K562 (cell line): ENCODE data around the gene NHS.

ENCODE experiments used
- EZH2 ChIP-seq: IDR thresholded peaks from 2 replicates; pipeline ENCODE4 v1.6.1; 2012; ENCODE audit warnings: low read depth, mild to moderate bottlenecking, inconsistent platforms, low read length, borderline replicate concordance
- FOSL1 ChIP-seq: fragments of 200-800 bp; sonication (Bioruptor generic); conservative IDR thresholded peaks from 2 replicates; pipeline ENCODE4 v1.6.1; 2016; ENCODE audit warnings: missing genetic modification characterization, missing compliant biosample characterization
- KLF1 ChIP-seq: fragments of 450-650 bp; IDR thresholded peaks from 2 replicates; pipeline ENCODE4 v1.6.1; 2016; ENCODE audit warnings: missing genetic modification characterization, missing compliant biosample characterization
- MTA2 ChIP-seq: fragments of 450-650 bp; IDR thresholded peaks from 2 replicates; pipeline ENCODE4 v1.6.1; 2016; ENCODE audit warnings: low read depth
- NRF1 ChIP-seq, 2 experiments: fragments of 450-650 bp; IDR thresholded peaks in 1 of 2; conservative IDR thresholded peaks in 1 of 2; 2 replicates each; pipeline ENCODE4 v1.6.1; 2014; ENCODE audit warnings: mild to moderate bottlenecking in 2 of 2
- SNRNP70 ChIP-seq: fragments of 200-400 bp; formaldehyde crosslinking; optimal IDR thresholded peaks from 2 replicates; pipeline ENCODE3; 2017; ENCODE audit warnings: low read depth, low read length
- TF ChIP-seq, protein P1 (sequence below): sonication (generic); formaldehyde crosslinking; IDR thresholded peaks from 2 replicates; pipeline ENCODE4 v1.9.0; 2022; ENCODE audit warnings: mild to moderate bottlenecking, missing genetic modification reagents
- TF ChIP-seq, protein P2 (sequence below): sonication (generic); formaldehyde crosslinking; IDR thresholded peaks from 2 replicates; pipeline ENCODE4 v1.8.0; 2022; ENCODE audit warnings: mild to moderate bottlenecking, missing genetic modification reagents, borderline replicate concordance
- TF ChIP-seq, protein P3 (sequence below): fragments of 250-450 bp; sonication (Bioruptor Pico); IDR thresholded peaks from 2 replicates; pipeline ENCODE4 v1.5.0; 2020; ENCODE audit warnings: mild to moderate bottlenecking, borderline replicate concordance
- TF ChIP-seq, protein P4 (sequence below): sonication (generic); formaldehyde crosslinking; IDR thresholded peaks from 2 replicates; pipeline ENCODE4 v1.4.0; 2020; ENCODE audit warnings: mild to moderate bottlenecking, missing genetic modification reagents
- TF ChIP-seq, protein P5 (sequence below), 3 experiments: IDR thresholded peaks in 2 of 3; conservative IDR thresholded peaks in 1 of 3; 2 replicates each; pipeline ENCODE4 v1.5.1; 2011 to 2012; ENCODE audit warnings: low read length in 3 of 3, mild to moderate bottlenecking in 3 of 3, control low read depth in 2 of 3, improper control_type of control experiment in 1 of 3, inconsistent platforms in 1 of 3, low read depth in 1 of 3, mixed read lengths in 1 of 3, moderate library complexity in 1 of 3; ENCODE audit not compliant: insufficient read depth in 2 of 3

DNA sequence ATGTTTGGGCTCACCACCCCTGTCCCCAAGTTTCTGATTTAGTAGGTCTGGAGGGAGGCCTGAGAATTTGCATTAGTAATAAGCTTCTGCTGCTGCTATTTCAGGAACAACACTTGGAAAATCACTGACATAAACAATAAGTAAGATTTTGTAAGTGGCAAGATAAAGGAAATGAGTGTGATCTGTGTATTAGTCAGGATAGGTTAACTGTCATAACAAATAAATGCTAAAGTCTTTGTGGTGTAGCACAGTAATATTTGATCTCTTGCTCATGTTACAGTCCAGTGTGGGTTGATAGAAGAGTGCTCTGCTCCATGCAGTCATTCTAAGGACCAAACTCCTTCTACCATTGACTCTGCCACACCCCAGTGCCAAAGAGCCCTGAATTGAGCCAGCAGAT, 67.0 kb downstream of the NHS start:
- TF ChIP-seq FOSL1 (tag): no peak
- TF ChIP-seq, protein P1, sequence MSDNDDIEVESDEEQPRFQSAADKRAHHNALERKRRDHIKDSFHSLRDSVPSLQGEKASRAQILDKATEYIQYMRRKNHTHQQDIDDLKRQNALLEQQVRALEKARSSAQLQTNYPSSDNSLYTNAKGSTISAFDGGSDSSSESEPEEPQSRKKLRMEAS: no peak
- no peak for TF ChIP-seq EZH2
- TF ChIP-seq, protein P2, sequence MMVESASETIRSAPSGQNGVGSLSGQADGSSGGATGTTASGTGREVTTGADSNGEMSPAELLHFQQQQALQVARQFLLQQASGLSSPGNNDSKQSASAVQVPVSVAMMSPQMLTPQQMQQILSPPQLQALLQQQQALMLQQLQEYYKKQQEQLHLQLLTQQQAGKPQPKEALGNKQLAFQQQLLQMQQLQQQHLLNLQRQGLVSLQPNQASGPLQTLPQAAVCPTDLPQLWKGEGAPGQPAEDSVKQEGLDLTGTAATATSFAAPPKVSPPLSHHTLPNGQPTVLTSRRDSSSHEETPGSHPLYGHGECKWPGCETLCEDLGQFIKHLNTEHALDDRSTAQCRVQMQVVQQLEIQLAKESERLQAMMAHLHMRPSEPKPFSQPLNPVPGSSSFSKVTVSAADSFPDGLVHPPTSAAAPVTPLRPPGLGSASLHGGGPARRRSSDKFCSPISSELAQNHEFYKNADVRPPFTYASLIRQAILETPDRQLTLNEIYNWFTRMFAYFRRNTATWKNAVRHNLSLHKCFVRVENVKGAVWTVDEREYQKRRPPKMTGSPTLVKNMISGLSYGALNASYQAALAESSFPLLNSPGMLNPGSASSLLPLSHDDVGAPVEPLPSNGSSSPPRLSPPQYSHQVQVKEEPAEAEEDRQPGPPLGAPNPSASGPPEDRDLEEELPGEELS (CRISPR knock-in tag): no peak
- no peak for TF ChIP-seq KLF1
- TF ChIP-seq, protein P3, sequence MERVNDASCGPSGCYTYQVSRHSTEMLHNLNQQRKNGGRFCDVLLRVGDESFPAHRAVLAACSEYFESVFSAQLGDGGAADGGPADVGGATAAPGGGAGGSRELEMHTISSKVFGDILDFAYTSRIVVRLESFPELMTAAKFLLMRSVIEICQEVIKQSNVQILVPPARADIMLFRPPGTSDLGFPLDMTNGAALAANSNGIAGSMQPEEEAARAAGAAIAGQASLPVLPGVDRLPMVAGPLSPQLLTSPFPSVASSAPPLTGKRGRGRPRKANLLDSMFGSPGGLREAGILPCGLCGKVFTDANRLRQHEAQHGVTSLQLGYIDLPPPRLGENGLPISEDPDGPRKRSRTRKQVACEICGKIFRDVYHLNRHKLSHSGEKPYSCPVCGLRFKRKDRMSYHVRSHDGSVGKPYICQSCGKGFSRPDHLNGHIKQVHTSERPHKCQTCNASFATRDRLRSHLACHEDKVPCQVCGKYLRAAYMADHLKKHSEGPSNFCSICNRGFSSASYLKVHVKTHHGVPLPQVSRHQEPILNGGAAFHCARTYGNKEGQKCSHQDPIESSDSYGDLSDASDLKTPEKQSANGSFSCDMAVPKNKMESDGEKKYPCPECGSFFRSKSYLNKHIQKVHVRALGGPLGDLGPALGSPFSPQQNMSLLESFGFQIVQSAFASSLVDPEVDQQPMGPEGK (CRISPR knock-in tag): no peak
- no peak for TF ChIP-seq NRF1 (conservative IDR thresholded peaks at IDR 0.05 in 1 of 2, IDR thresholded peaks at IDR 0.05 in 1 of 2)
- TF ChIP-seq, protein P4, sequence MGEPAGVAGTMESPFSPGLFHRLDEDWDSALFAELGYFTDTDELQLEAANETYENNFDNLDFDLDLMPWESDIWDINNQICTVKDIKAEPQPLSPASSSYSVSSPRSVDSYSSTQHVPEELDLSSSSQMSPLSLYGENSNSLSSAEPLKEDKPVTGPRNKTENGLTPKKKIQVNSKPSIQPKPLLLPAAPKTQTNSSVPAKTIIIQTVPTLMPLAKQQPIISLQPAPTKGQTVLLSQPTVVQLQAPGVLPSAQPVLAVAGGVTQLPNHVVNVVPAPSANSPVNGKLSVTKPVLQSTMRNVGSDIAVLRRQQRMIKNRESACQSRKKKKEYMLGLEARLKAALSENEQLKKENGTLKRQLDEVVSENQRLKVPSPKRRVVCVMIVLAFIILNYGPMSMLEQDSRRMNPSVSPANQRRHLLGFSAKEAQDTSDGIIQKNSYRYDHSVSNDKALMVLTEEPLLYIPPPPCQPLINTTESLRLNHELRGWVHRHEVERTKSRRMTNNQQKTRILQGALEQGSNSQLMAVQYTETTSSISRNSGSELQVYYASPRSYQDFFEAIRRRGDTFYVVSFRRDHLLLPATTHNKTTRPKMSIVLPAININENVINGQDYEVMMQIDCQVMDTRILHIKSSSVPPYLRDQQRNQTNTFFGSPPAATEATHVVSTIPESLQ: no peak
- TF ChIP-seq SNRNP70: no peak
- TF ChIP-seq MTA2: no peak
- TF ChIP-seq, protein P5, sequence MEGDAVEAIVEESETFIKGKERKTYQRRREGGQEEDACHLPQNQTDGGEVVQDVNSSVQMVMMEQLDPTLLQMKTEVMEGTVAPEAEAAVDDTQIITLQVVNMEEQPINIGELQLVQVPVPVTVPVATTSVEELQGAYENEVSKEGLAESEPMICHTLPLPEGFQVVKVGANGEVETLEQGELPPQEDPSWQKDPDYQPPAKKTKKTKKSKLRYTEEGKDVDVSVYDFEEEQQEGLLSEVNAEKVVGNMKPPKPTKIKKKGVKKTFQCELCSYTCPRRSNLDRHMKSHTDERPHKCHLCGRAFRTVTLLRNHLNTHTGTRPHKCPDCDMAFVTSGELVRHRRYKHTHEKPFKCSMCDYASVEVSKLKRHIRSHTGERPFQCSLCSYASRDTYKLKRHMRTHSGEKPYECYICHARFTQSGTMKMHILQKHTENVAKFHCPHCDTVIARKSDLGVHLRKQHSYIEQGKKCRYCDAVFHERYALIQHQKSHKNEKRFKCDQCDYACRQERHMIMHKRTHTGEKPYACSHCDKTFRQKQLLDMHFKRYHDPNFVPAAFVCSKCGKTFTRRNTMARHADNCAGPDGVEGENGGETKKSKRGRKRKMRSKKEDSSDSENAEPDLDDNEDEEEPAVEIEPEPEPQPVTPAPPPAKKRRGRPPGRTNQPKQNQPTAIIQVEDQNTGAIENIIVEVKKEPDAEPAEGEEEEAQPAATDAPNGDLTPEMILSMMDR (IDR thresholded peaks at IDR 0.05 in 2 of 3, conservative IDR thresholded peaks at IDR 0.05 in 1 of 3; ENCODE audit: insufficient read depth in 2 of 3, low read depth in 1 of 3, low read length in 3 of 3): no peak
